GM21381 (cell line): ENCODE data around the gene CATSPERZ.
"Not testable (repeated sequence)": the region's sequence is repeated elsewhere in the genome, so short reads cannot be mapped to it uniquely, and the experiment has no call there.

Experiments used
- ATAC-seq: cut with Tn5 transposase; IDR thresholded peaks from one replicate; pipeline ENCODE4 v1.9.1; 2021; ENCODE audit warnings: mild to moderate bottlenecking, moderate library complexity; ENCODE audit not compliant: unreplicated experiment

Gene CATSPERZ

GRCh38 chr11:64316672-64317324 is 16.6 kb downstream of the CATSPERZ start:
- peak; percentile 8 for ATAC-seq

- peak; percentile 59 for ATAC-seq
Measured at GRCh38 chr11:64317325-64317960, 17.3 kb downstream of the CATSPERZ start, which contains the start of gene TRMT112. TRMT112 (minus strand) TSS chr11:64317559; CDS start chr11:64317526, 33 bp downstream.

GRCh38 chr11:64317961-64318765 is 18.0 kb downstream of the CATSPERZ start, which contains the start of gene PRDX5:
PRDX5 (plus strand) TSS chr11:64318121; CDS start chr11:64318216, 95 bp downstream.
- peak; percentile 76 for ATAC-seq

- ATAC-seq = no peak
Measured at GRCh38 chr11:64318766-64319761, 18.9 kb downstream of the CATSPERZ start.

- ATAC-seq = no peak
Measured at GRCh38 chr11:64320556-64320955, 20.4 kb downstream of the CATSPERZ start.

- no peak for ATAC-seq
Measured at GRCh38 chr11:64321026-64321425, 20.9 kb downstream of the CATSPERZ start.

- ATAC-seq = no peak
Measured at GRCh38 chr11:64321533-64321932, 21.4 kb downstream of the CATSPERZ start.

GRCh38 chr11:64322925-64323260 is 22.7 kb downstream of the CATSPERZ start:
- no peak for ATAC-seq

- ATAC-seq = no peak
Measured at GRCh38 chr11:64323373-64323772, 23.2 kb downstream of the CATSPERZ start.

GRCh38 chr11:64323984-64324383 is 23.8 kb downstream of the CATSPERZ start:
- not testable (repeated sequence) for ATAC-seq

GRCh38 chr11:64324692-64325469 is 24.7 kb downstream of the CATSPERZ start:
- ATAC-seq = no peak

- ATAC-seq = no peak
Measured at GRCh38 chr11:64327375-64327774, 27.2 kb downstream of the CATSPERZ start.

- ATAC-seq = no peak
Measured at GRCh38 chr11:64327993-64328392, 27.8 kb downstream of the CATSPERZ start.

- ATAC-seq = no peak
Measured at GRCh38 chr11:64330888-64331287, 30.7 kb downstream of the CATSPERZ start.

- ATAC-seq = no peak
Measured at GRCh38 chr11:64331569-64332371, 31.6 kb downstream of the CATSPERZ start.

- ATAC-seq = no peak
Measured at GRCh38 chr11:64333556-64333955, 33.4 kb downstream of the CATSPERZ start.

GRCh38 chr11:64334764-64335735 is 34.9 kb downstream of the CATSPERZ start:
- peak; percentile 68 for ATAC-seq
